Hepatocyte (in vitro differentiated cells): Measurements from ENCODE around the gene INHBC.

Experiments used
- CTCF ChIP-seq: fragments of 200-600 bp; sonication (generic); IDR thresholded peaks from 2 replicates; pipeline ENCODE4 v1.5.1; 2016; ENCODE audit warnings: antibody characterized with exemption, mild to moderate bottlenecking; ENCODE audit not compliant: poor library complexity
- EZH2 ChIP-seq: fragments of 200-600 bp; sonication (generic); IDR thresholded peaks from 2 replicates; pipeline ENCODE4 v1.6.1; 2016; ENCODE audit warnings: antibody characterized with exemption, mild to moderate bottlenecking, borderline replicate concordance
- EZH2phosphoT487 ChIP-seq: fragments of 200-600 bp; sonication (generic); IDR thresholded peaks from one replicate; pipeline ENCODE4 v1.6.1; 2018; ENCODE audit warnings: antibody characterized with exemption, mild to moderate bottlenecking, low read depth, moderate library complexity; ENCODE audit not compliant: unreplicated experiment, severe bottlenecking

- TF ChIP-seq CTCF (no peak), EZH2 (no peak), EZH2phosphoT487 (no peak)
Observed at GRCh38 chr12:57438400-57438799, 3.8 kb downstream of the INHBC start.
